Neural cell (in vitro differentiated cells): ENCODE data around the gene IFT22. TPM values are rescaled to one million over a fixed set of nuclear protein-coding genes. Genes with fewer than 3 reads are reported as not detected.

ENCODE experiments used
- H2AFZ ChIP-seq: fragments of 200-600, 300-800 bp; sonication (generic), shearing (Covaris generic); 2 replicates; pipeline ENCODE4 v1.6.0; 2014; ENCODE audit warnings: low read depth, mild to moderate bottlenecking, antibody characterized with exemption, low read length, moderate library complexity
- H3F3A ChIP-seq: fragments of 200-600 bp; shearing (Covaris generic); 2 replicates; pipeline ENCODE4 v1.6.1; 2016; ENCODE audit warnings: mild to moderate bottlenecking, moderate library complexity, mixed read lengths, antibody characterized with exemption, low read length; ENCODE audit not compliant: insufficient read depth, poor library complexity, severe bottlenecking
- H3K27ac ChIP-seq: fragments of 200-600, 300-800 bp; sonication (generic), shearing (Covaris generic); 2 replicates; pipeline ENCODE4 v1.5.1; 2014; ENCODE audit warnings: mild to moderate bottlenecking, low read length, moderate library complexity
- H3K27me3 ChIP-seq: fragments of 300-800, 200-600 bp; sonication (generic), shearing (Covaris generic); 2 replicates; pipeline ENCODE4 v1.6.0; 2014; ENCODE audit warnings: mild to moderate bottlenecking, low read depth, low read length, moderate library complexity; ENCODE audit not compliant: insufficient read depth
- H3K36me3 ChIP-seq: fragments of 300-800, 200-600 bp; sonication (generic), shearing (Covaris generic); 2 replicates; pipeline ENCODE4 v1.5.1; 2014; ENCODE audit warnings: mild to moderate bottlenecking, antibody characterized with exemption, low read length, moderate library complexity; ENCODE audit not compliant: insufficient read depth
- H3K4me2 ChIP-seq: fragments of 300-800, 200-600 bp; sonication (generic), shearing (Covaris generic); 2 replicates; pipeline ENCODE4 v1.6.0; 2014; ENCODE audit warnings: mild to moderate bottlenecking, low read length
- H3K4me3 ChIP-seq: fragments of 300-800, 200-600 bp; sonication (generic), shearing (Covaris generic); 2 replicates; pipeline ENCODE4 v1.5.1; 2014; ENCODE audit warnings: mild to moderate bottlenecking, low read length, moderate library complexity
- H3K79me2 ChIP-seq: fragments of 200-600 bp; shearing (Covaris generic); replicated peaks from 2 replicates; pipeline ENCODE4 v1.6.0; 2014; ENCODE audit warnings: mild to moderate bottlenecking, low read length, moderate library complexity; ENCODE audit not compliant: insufficient read depth
- H3K9ac ChIP-seq: fragments of 300-800, 200-600 bp; sonication (generic), shearing (Covaris generic); 2 replicates; pipeline ENCODE4 v1.6.1; 2016; ENCODE audit warnings: mild to moderate bottlenecking, low read length, mixed read lengths
- H3K9me2 ChIP-seq: fragments of 200-600 bp; shearing (Covaris generic); 2 replicates; pipeline ENCODE4 v1.6.1; 2016; ENCODE audit warnings: mild to moderate bottlenecking, low read length, mixed read lengths; ENCODE audit not compliant: insufficient read depth
- H3K9me3 ChIP-seq: fragments of 200-600, 300-800 bp; sonication (generic), shearing (Covaris generic); 2 replicates; pipeline ENCODE4 v1.6.1; 2016; ENCODE audit warnings: mild to moderate bottlenecking, mixed run types, low read length, moderate library complexity, mixed read lengths
- H4K20me1 ChIP-seq: fragments of 200-600 bp; shearing (Covaris generic); 2 replicates; pipeline ENCODE4 v1.6.1; 2016; ENCODE audit warnings: mild to moderate bottlenecking, mixed run types; ENCODE audit not compliant: insufficient read depth
- CTCF ChIP-seq: fragments of 450-650 bp; IDR thresholded peaks from 2 replicates; pipeline ENCODE4 v1.5.1; 2014; ENCODE audit warnings: antibody characterized with exemption, mild to moderate bottlenecking, moderate library complexity; ENCODE audit not compliant: poor library complexity, severe bottlenecking
- EP300 ChIP-seq: fragments of 450-650 bp; conservative IDR thresholded peaks from 2 replicates; pipeline ENCODE4 v1.6.1; 2014; ENCODE audit warnings: antibody characterized with exemption, mild to moderate bottlenecking, moderate library complexity; ENCODE audit not compliant: poor library complexity, severe bottlenecking
- EZH2 ChIP-seq: fragments of 200-600, 300-800 bp; shearing (Covaris generic), sonication (generic); IDR thresholded peaks from 2 replicates; pipeline ENCODE4 v1.6.1; 2014; ENCODE audit warnings: antibody characterized with exemption, low read length, borderline replicate concordance, mild to moderate bottlenecking; ENCODE audit not compliant: insufficient read depth, poor library complexity, severe bottlenecking
- MXI1 ChIP-seq: fragments of 450-650 bp; conservative IDR thresholded peaks from 2 replicates; pipeline ENCODE4 v1.6.1; 2014; ENCODE audit warnings: antibody characterized with exemption, mild to moderate bottlenecking; ENCODE audit not compliant: poor library complexity, severe bottlenecking
- POLR2AphosphoS5 ChIP-seq: IDR thresholded peaks from 2 replicates; pipeline ENCODE4 v1.6.1; 2012
- RAD21 ChIP-seq: fragments of 450-650 bp; conservative IDR thresholded peaks from 2 replicates; pipeline ENCODE4 v1.6.1; 2014; ENCODE audit warnings: antibody characterized with exemption, mild to moderate bottlenecking, moderate library complexity
- REST ChIP-seq: IDR thresholded peaks from 2 replicates; pipeline ENCODE4 v1.6.1; 2012; ENCODE audit warnings: borderline replicate concordance
- SMC3 ChIP-seq: fragments of 450-650 bp; conservative IDR thresholded peaks from 2 replicates; pipeline ENCODE4 v1.6.1; 2014; ENCODE audit warnings: antibody characterized with exemption, mild to moderate bottlenecking, moderate library complexity; ENCODE audit not compliant: poor library complexity
- TAF1 ChIP-seq: IDR thresholded peaks from 2 replicates; pipeline ENCODE4 v1.6.1; 2012; ENCODE audit warnings: low read depth
- polyA plus RNA-seq: library from polyadenylated mRNA; depleted of rRNA; stranded (reverse); fragments of >200 nt; gene quantifications from 2 replicates; pipeline ENCODE4 v1.2.3, GENCODE V29; 2014

Gene IFT22
- polyA plus RNA-seq, 1 donor from 2014 or later, result 50.9 TPM

DNA sequence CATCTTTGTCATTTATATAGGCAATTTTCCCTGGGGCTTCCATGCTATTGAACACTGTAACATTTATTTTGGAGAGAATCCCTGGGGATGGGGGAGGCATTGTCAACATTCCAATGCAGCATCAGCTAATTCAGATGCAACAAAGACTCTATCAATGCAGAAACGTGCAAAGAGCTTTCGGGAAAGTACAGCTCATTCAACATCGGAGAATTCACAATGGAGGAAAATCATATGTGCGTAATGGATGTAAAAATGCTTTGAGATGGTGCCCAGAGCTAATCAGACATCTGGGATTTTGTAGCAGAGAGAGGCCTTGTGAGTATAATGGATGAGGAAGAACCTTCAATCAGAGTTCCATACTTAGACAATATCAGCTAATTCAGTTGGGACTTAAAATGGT, 48.4 kb downstream of the IFT22 start:
- Histone ChIP-seq H3K4me2 (no peak overlapping the region), H3K9me3 (no peaks in the 10 kb centered on the region), H3K4me3 (no peak overlapping the region), H3K9ac (no peak overlapping the region), H3K9me2 (no peaks in the 10 kb centered on the region), H3K27me3 (no peaks in the 10 kb centered on the region), H3K36me3 (no peaks in the 10 kb centered on the region), H3F3A (no peaks in the 10 kb centered on the region), H3K79me2 (no peaks in the 10 kb centered on the region), H3K27ac (no peak overlapping the region), H2AFZ (no peak overlapping the region), H4K20me1 (no peaks in the 10 kb centered on the region)
- TF ChIP-seq RAD21 (no peak), CTCF (no peak)

- Histone ChIP-seq H4K20me1 (no peaks in the 10 kb centered on the region), H3F3A (no peaks in the 10 kb centered on the region), H3K4me3 (no peak overlapping the region), H3K9me3 (no peaks in the 10 kb centered on the region), H2AFZ (no peak overlapping the region), H3K27ac (no peak overlapping the region), H3K27me3 (no peaks in the 10 kb centered on the region), H3K36me3 (no peaks in the 10 kb centered on the region), H3K4me2 (no peak overlapping the region), H3K9ac (no peak overlapping the region), H3K79me2 (no peaks in the 10 kb centered on the region), H3K9me2 (no peaks in the 10 kb centered on the region)
- no peak for TF ChIP-seq SMC3
- no peak for TF ChIP-seq POLR2AphosphoS5
- TF ChIP-seq RAD21, result no peak
- TF ChIP-seq EP300, result no peak
- TF ChIP-seq TAF1, result no peak
- TF ChIP-seq CTCF, result no peak
Measured at GRCh38 chr7:101271021-101271420, 50.6 kb downstream of the IFT22 start.

DNA sequence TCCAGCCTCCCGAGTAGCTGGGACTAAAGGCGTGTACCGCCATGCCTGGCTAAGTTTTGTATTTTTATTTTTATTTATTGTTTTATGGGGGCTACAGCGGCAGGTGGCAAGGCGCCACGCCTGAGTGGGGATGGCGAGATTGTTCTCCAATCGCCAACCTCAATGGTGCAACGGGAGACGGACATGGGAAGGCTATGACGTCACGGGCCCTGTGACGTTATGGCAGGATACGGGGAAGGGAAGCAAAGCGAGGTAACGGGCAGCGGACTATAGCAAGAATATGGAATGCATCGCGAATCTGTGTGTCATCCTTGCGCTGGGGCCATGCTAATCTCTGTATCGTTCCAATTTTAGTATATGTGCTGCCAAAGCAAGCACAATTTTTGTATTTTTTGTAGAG, 51.9 kb downstream of the IFT22 start:
- Histone ChIP-seq H3K9me3 (no peaks in the 10 kb centered on the region), H3K36me3 (no peaks in the 10 kb centered on the region), H3K9me2 (no peaks in the 10 kb centered on the region), H3K9ac (no peak overlapping the region), H3F3A (no peaks in the 10 kb centered on the region), H2AFZ (no peak overlapping the region), H3K79me2 (no peaks in the 10 kb centered on the region), H3K27ac (no peak overlapping the region), H3K27me3 (no peaks in the 10 kb centered on the region), H4K20me1 (no peaks in the 10 kb centered on the region), H3K4me3 (no peak overlapping the region), H3K4me2 (no peak overlapping the region)
- TF ChIP-seq TAF1 (no peak), POLR2AphosphoS5 (no peak), RAD21 (no peak), EZH2 (no peak), REST (no peak), CTCF (no peak), MXI1 (no peak)
